ENCODE data around the gene LRWD1.
A peak's percentile ranks its signal among the peaks of the same experiment; 100 is the strongest.

The LRWD1 gene

GRCh38 chr7:102464577-102465280 is at the start of gene LRWD1, which contains the start of gene ALKBH4:
Gene LRWD1, plus strand, starts transcription at chr7:102464984. Its CDS starts 97 bp downstream, at chr7:102465081.
Gene ALKBH4, minus strand, starts transcription at chr7:102464863. Its CDS starts 27 bp downstream, at chr7:102464836.
- peak; percentile 95 for DNase-seq

GRCh38 chr7:102415685-102416225 is 49.0 kb upstream of the LRWD1 start:
- DNase-seq = peak; percentile 70

DNA sequence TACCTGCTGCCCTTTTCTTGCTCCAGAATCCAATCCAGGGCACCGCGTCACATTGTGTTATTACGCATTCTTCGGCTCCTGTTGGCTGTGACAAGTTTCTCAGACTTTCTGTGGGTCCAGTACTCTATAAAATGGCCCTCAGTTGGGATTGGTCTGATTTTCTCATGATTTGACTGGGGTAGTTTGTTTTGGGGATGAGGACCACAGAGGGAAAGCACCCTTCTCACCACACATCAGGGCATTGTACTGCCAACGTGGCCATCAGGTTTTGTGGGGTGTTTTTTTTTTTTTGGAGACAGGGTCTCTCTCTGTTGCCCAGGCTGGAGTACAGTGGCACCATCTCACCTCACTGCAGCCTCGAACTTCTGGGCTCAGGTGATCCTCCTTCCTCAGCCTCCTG is 48.4 kb upstream of the LRWD1 start:
- no peak for DNase-seq

DNA sequence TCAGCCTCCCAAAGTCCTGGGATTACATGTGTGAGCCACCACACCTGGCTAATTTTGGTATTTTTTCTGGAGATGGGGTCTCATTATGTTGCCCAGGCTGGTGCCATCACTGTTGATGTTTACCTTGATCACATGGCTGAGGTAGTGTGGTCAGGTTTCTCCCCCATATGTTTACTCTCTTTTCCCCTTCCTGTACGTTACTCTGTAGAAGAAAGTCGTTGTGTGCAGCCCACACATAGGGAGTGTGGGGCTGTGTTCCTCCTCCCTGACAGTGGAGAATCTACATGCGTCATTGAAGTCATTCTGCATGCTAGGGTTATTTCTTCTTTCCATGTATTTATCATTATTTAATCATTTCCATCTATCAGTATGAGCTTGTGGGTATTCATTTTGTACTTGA is 47.7 kb upstream of the LRWD1 start:
- peak; percentile 46 for DNase-seq

DNA sequence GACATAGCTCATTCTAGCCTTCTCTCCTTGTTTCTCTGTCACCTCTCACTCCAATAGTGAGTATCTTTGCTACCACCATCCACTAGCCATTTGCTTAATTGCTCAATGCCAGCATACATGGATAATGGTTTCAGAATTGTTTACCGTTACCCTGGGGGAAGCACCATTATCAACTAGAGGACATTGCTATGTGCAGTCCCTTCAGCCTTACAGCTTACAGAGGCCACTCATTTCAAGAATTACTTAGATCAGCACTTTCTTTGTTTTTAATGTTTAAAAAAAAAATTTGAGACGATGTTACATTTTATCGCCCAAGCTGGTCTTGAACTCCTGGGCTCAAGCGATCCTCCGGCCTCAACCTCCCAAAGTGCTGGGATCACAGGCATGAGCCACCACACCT is 46.2 kb upstream of the LRWD1 start:
- DNase-seq = no peak

- DNase-seq = no peak
These were observed 43.0 kb upstream of the LRWD1 start for GRCh38 chr7:102421706-102422240.

GRCh38 chr7:102424129-102424551 is 40.6 kb upstream of the LRWD1 start:
- DNase-seq = no peak

DNA sequence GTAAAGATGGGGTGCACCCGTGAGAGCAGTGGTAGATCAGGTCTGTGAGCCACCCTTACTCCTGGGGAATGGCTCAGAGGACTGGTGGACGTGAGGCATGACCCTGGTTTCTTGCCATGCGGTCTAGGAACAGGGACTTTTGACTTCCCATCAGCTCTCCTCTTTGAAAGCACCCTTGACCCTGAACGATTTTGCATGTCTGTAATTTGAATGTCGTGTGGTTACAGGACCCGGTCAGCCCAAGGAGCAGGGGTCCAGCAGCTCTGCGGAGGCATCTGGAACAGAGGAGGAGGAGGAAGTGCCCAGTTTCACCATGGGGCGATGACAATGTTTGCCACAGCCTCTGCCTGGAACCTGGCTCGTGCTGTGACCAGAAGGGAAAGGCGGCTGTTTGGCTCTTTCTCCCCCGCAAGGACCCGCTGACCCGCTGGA is 40.0 kb upstream of the LRWD1 start:
- no peak for DNase-seq

DNA sequence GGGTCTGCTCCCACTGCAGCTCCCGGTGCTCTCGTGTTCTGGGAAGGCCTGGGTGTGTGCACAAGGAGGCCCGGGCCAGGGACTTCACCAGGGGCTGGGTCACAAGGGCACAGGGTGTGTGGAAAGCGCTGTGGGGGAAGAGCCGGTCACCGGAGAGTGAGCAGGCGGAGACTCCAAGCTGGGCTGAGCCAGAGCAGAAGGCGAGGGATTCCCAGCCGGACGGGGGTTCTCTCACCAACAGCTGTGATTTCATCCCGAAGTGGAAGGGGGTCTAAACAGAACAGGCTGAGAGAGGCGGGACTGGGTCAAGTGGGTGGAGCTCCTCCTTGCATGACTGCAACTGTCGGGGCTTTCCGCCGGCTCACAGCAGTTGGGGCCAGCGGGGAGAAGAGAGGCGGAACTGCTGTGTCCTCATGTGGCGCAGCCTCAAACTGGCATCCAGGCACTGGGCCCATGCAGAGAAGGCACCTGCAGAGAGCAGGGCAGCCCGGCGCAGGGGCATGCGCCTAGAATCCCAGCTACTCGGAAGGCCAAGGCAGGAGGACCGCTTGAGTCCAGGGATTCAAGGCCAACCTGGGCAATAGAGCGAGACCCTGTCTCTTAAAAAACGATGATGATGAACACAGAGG is 39.0 kb upstream of the LRWD1 start:
- peak; percentile 91 for DNase-seq

- DNase-seq = peak; percentile 79
These were observed 38.3 kb upstream of the LRWD1 start for GRCh38 chr7:102426268-102427018.

DNA sequence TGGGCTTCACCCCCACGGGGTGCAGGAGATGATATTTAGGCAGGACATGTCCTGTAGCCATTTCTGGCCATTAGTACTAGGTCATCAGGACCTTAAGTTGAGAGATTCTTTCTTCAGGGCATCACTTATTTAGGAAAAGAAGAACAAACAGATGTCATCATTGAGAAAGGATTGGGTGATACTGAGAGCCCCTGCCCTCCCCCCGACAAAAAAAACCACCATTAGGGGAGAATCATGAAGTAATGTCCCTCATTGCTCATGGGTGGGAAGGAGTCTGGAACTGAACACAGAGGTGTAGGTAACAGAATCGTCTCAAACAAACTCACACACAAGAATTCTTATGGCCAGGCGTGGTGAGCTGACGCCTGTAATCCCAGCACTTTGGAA is 37.8 kb upstream of the LRWD1 start:
- no peak for DNase-seq

DNA sequence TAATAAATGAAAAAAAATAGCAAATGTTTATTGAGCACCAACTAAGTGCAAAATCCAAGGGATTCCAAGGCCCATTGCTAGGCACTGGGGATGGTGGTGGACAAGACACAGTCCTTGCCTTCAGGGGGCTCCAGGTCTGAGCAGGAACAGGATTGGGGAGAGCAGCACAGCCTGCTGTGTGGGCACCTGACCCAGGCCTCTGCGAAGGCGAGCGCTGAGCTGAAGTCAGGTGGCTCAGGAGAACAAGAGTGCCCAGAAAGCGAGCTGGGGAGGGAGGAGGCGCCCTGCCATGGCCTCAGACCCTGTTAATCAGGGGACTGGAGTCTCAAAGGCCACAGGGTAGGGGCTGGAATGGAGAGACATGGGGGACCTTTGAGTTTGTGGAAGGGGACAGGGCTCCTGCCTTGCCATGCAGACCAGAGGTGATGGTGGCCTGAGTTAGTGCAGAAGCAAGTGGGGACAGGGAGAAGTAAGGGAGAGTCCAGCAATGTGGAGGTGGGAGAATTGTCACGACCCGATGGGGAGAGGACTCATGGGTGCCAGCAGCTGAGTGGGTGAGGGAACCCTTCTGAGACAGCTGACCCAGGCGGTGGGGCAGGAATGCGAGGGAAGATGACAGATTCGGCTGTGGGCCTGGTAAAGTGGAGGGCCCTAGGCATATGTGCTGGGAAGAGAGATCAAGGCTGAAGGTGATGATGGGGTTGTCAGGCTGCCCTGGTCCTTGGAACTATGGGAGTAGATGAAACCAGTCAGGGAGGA is 35.5 kb upstream of the LRWD1 start:
- DNase-seq = no peak

GRCh38 chr7:102431617-102432298 is 33.0 kb upstream of the LRWD1 start:
- peak; percentile 83 for DNase-seq

GRCh38 chr7:102432442-102433218 is 32.2 kb upstream of the LRWD1 start:
- no peak for DNase-seq

- DNase-seq = peak; percentile 91
These were observed 31.4 kb upstream of the LRWD1 start, which contains the start of gene ORAI2 for GRCh38 chr7:102433219-102434038. Gene ORAI2, plus strand, starts transcription at chr7:102433575. Its CDS starts 5,382 bp downstream, at chr7:102438957.

GRCh38 chr7:102434039-102434486 is 30.7 kb upstream of the LRWD1 start:
- no peak for DNase-seq

- DNase-seq = no peak
These were observed 28.7 kb upstream of the LRWD1 start for GRCh38 chr7:102436118-102436517.

DNA sequence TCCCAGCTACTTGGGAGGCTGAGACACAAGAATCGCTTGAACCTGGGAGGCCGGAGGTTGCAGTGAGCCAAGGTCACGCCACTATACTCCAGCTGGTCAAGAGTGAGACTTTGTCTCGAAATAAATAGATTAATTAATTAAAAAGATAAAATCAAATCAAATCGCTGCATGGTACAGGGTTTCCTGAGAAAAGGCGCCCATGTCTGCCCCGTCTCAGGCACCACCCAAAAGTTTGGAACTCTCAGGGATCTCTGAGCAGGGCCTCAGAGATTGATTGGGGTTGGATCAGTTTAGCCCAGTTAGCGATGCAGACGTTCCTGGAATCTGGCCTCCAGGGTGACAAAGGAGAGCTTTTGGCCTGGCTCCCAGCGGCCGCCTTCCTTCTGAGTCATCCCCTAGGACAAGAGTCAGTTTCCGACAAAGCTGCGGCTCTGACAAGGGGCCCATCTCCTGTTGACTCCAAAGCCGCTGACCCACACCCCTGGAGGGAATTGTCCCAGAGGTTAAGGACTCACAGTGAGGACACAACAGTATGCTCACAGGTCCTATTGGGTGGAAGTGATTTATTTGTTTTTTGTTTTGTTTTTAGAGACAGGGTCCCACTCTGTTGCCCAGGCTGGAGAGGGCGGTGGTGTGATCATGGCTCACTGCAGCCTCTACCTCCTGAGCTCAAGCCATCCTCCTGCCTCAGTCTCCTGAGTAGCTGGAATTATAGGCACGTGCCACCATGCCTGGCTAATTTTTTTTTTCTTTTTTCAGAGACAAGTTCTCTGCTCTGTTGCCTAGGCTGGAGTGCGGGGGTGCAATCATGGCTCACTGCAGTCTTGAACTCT is 24.6 kb upstream of the LRWD1 start:
- DNase-seq = no peak
